SK-N-SH treated with all-trans-retinoic acid at 6 μM for 48 hours (cell line): ENCODE measurements around the gene B2M.
"Not testable (repeated sequence)": the region's sequence is repeated elsewhere in the genome, so short reads cannot be mapped to it uniquely, and the experiment has no call there.

Experiments used
- ATAC-seq: fragments of 200-7000 bp; cut with Tn5 transposase; 3 replicates; pipeline ENCODE4 v1.9.1; 2020; ENCODE audit warnings: mild to moderate bottlenecking, moderate library complexity
- ARNTL ChIP-seq: fragments of 450-650 bp; formaldehyde crosslinking; IDR thresholded peaks from 2 replicates; pipeline ENCODE4 v1.5.0; 2020; ENCODE audit warnings: low read depth, mild to moderate bottlenecking, moderate library complexity, borderline replicate concordance
- BACH2 ChIP-seq: fragments of 250-450 bp; sonication (Bioruptor Pico); IDR thresholded peaks from 2 replicates; pipeline ENCODE4 v1.9.0; 2021; ENCODE audit warnings: mild to moderate bottlenecking, borderline replicate concordance
- CREB5 ChIP-seq: fragments of 250-450 bp; sonication (Bioruptor Pico); IDR thresholded peaks from 2 replicates; pipeline ENCODE4 v1.5.1; 2020; ENCODE audit warnings: low read depth, mild to moderate bottlenecking, moderate library complexity
- CSDC2 ChIP-seq: fragments of 250-450 bp; sonication (Bioruptor Pico); IDR thresholded peaks from 2 replicates; pipeline ENCODE4 v1.5.0; 2020; ENCODE audit warnings: mild to moderate bottlenecking, moderate library complexity
- CSRNP3 ChIP-seq: fragments of 250-450 bp; sonication (Bioruptor Pico); IDR thresholded peaks from 2 replicates; pipeline ENCODE4 v1.5.1; 2021; ENCODE audit warnings: mild to moderate bottlenecking, moderate library complexity
- GLIS3 ChIP-seq: fragments of 250-450 bp; sonication (Bioruptor Pico); IDR thresholded peaks from 2 replicates; pipeline ENCODE4 v1.5.0; 2020; ENCODE audit warnings: mild to moderate bottlenecking, moderate library complexity
- ISL1 ChIP-seq: fragments of 250-450 bp; sonication (Bioruptor Pico); IDR thresholded peaks from 2 replicates; pipeline ENCODE4 v2.1.2; 2022; ENCODE audit warnings: mild to moderate bottlenecking, moderate library complexity
- OSR1 ChIP-seq: fragments of 250-450 bp; sonication (Bioruptor Pico); IDR thresholded peaks from 2 replicates; pipeline ENCODE4 v1.8.0; 2022; ENCODE audit warnings: moderate library complexity, mild to moderate bottlenecking, inconsistent platforms
- PATZ1 ChIP-seq: fragments of 250-450 bp; sonication (Bioruptor Pico); IDR thresholded peaks from 2 replicates; pipeline ENCODE4 v1.8.0; 2020; ENCODE audit warnings: mild to moderate bottlenecking, moderate library complexity, borderline replicate concordance
- PPARA ChIP-seq: fragments of 250-450 bp; sonication (Bioruptor Pico); IDR thresholded peaks from 2 replicates; pipeline ENCODE4 v1.5.0; 2020; ENCODE audit warnings: mild to moderate bottlenecking, borderline replicate concordance
- RARB ChIP-seq: fragments of 250-450 bp; sonication (Bioruptor Pico); IDR thresholded peaks from 2 replicates; pipeline ENCODE4 v1.8.0; 2021; ENCODE audit warnings: mild to moderate bottlenecking, moderate library complexity
- TCF4 ChIP-seq: fragments of 250-450 bp; sonication (Bioruptor Pico); IDR thresholded peaks from 2 replicates; pipeline ENCODE4 v1.8.0; 2021; ENCODE audit warnings: mild to moderate bottlenecking, moderate library complexity, borderline replicate concordance
- TOX ChIP-seq: fragments of 250-450 bp; sonication (Bioruptor Pico); IDR thresholded peaks from 2 replicates; pipeline ENCODE4 v1.8.0; 2021; ENCODE audit warnings: mild to moderate bottlenecking, moderate library complexity, borderline replicate concordance
- TSHZ2 ChIP-seq: fragments of 250-450 bp; sonication (Bioruptor Pico); IDR thresholded peaks from 2 replicates; pipeline ENCODE4 v1.5.0; 2020; ENCODE audit warnings: mild to moderate bottlenecking, moderate library complexity
- ZC3H10 ChIP-seq: fragments of 250-450 bp; sonication (Bioruptor Pico); IDR thresholded peaks from 2 replicates; pipeline ENCODE4 v1.5.1; 2021; ENCODE audit warnings: mild to moderate bottlenecking, moderate library complexity
- ZFP3 ChIP-seq: fragments of 250-450 bp; sonication (Bioruptor Pico); IDR thresholded peaks from 2 replicates; pipeline ENCODE4 v1.5.0; 2020; ENCODE audit warnings: mild to moderate bottlenecking, moderate library complexity
- ZFP30 ChIP-seq: fragments of 450-650 bp; formaldehyde crosslinking; IDR thresholded peaks from 2 replicates; pipeline ENCODE4 v1.5.0; 2022; ENCODE audit warnings: mild to moderate bottlenecking, moderate library complexity
- ZNF565 ChIP-seq: fragments of 450-650 bp; formaldehyde crosslinking; conservative IDR thresholded peaks from 2 replicates; pipeline ENCODE4 v1.5.0; 2020; ENCODE audit warnings: low read depth, mild to moderate bottlenecking, moderate library complexity

Gene B2M

GRCh38 chr15:44727485-44728231 lies 16.3 kb downstream of the B2M start:
- TF ChIP-seq BACH2 (CRISPR knock-in tag) (no peak), TSHZ2 (CRISPR knock-in tag) (no peak), TOX (no peak), TCF4 (CRISPR knock-in tag) (no peak), CSDC2 (CRISPR knock-in tag) (no peak), GLIS3 (CRISPR knock-in tag) (no peak), ZNF565 (CRISPR knock-in tag) (no peak), PPARA (CRISPR knock-in tag) (no peak), RARB (CRISPR knock-in tag) (no peak), ARNTL (CRISPR knock-in tag) (no peak), PATZ1 (CRISPR knock-in tag) (no peak), CREB5 (CRISPR knock-in tag) (no peak), CSRNP3 (no peak), ZFP30 (CRISPR knock-in tag) (no peak), OSR1 (CRISPR knock-in tag) (no peak), ZC3H10 (CRISPR knock-in tag) (no peak), ISL1 (CRISPR knock-in tag) (no peak)
- no peak for ATAC-seq

DNA sequence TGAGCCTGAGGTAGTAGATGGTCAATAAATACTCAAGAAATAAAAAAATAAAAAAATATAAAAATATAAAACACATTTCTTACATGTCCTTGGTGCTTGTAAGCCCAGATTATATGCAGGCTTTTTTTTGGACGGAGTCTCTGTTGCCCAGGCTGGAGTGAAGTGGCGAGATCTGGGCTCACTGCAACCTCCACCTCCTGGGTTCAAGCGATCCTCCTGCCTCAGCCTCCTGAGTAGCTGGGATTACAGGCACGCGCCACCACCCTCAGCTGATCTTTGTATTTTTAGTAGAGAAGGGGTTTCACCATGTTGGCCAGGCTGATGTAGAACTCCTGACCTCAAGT lies 16.9 kb downstream of the B2M start:
- not testable (repeated sequence) for ATAC-seq

DNA sequence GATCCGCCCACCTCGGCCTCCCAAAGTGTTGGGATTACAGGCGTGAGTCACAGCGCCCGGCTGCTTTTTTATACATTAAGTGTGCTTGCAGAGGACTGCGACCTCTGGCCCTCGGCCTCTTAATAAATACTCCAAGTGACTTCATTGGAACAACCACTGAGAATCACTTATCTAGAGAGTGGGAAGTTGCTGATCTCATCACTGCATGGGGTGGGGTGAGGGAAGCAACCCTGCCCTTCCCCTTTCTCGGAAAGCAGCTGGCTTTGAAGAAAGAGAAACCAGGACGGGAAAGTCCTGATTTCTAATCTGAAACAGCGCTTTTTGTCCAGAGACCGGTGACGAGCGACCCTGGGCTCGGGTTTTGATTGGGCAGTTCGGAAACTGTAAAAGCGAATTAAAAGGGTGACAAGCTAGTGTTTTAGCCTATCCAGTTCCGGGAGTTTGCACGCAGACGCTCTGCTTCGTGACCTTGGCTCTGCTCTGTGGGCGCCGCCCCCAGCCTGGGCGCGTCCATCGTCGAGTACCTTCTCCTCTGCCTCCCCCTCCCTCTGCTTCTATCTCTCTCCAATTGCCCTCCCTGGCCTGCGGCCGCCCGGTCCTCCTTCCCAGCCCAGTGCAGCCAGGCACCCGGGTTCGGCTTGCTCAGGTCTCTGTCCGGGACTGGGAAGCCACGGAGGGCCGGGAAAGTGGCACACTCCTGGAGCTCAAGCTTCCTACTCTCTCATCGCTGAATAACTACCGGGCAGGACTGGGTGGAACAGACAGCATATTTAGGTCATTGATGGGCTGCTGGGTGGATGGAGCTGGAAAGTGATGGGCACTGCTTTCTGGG lies 17.5 kb downstream of the B2M start:
- peak; percentile 95 for ATAC-seq
- no peak for TF ChIP-seq ZC3H10 (CRISPR knock-in tag)
- no peak for TF ChIP-seq TCF4 (CRISPR knock-in tag)
- 0 out of 2 replicates have a peak, but pooled peaks have one; percentile 37 for TF ChIP-seq ISL1 (CRISPR knock-in tag)
- TF ChIP-seq ZFP3 = no peak
- TF ChIP-seq TSHZ2 (CRISPR knock-in tag) = no peak; the same call in 1 of the 2 replicates
